ENCODE measurements around the gene TAS1R3.

- TF ChIP-seq CTCF (IDR thresholded peaks at IDR 0.05; ENCODE audit: insufficient read depth, low read depth, low read length) (no peak), EZH2 (IDR thresholded peaks at IDR 0.05; ENCODE audit: insufficient read depth, low read length) (no peak)
These were observed 18.4 kb upstream of the TAS1R3 start for GRCh38 chr1:1312450-1313314.

All from astrocyte (in vitro differentiated cells and primary cell).